Upper lobe of left lung (tissue), 6 donors: ENCODE measurements around the gene PI16. TPM values are rescaled to one million over a fixed set of nuclear protein-coding genes. Genes with fewer than 3 reads are reported as not detected.

Experiments used
- ATAC-seq, 2 donors: fragments of 200-7000 bp; cut with Tn5 transposase; one replicate each; pipeline ENCODE4 v1.9.1; 2022; ENCODE audit warnings: mild to moderate bottlenecking in 2 of 2, moderate library complexity in 2 of 2; ENCODE audit not compliant: low FRiP score in 2 of 2
- DNase-seq, 2 donors: peaks; one replicate each; pipeline ENCODE4 v3.0.0-alpha.2; 2019 to 2020
- H3K27ac ChIP-seq, 4 donors: fragments of 200-600 bp; sonication (generic); one replicate each; pipeline ENCODE4 v1.5.1; 2016 to 2019
- H3K27me3 ChIP-seq, 4 donors: fragments of 200-600 bp; sonication (generic); one replicate each; pipeline ENCODE4 v1.5.1; 2017 to 2019
- H3K36me3 ChIP-seq, 4 donors: fragments of 200-600 bp; sonication (generic); one replicate each; pipeline ENCODE4 v1.5.1; 2016 to 2019
- H3K4me1 ChIP-seq, 4 donors: fragments of 200-600 bp; sonication (generic); one replicate each; pipeline ENCODE4 v1.5.1; 2018 to 2019
- H3K4me3 ChIP-seq, 4 donors: fragments of 200-600 bp; sonication (generic); one replicate each; pipeline ENCODE4 v1.5.1; 2017 to 2019; ENCODE audit warnings: mild to moderate bottlenecking in 2 of 4, moderate library complexity in 1 of 4
- H3K9me3 ChIP-seq, 4 donors: fragments of 200-600 bp; sonication (generic); one replicate each; pipeline ENCODE4 v1.5.1; 2018 to 2019
- EP300 ChIP-seq, 4 donors: sonication (generic); formaldehyde crosslinking; IDR thresholded peaks; one replicate each; pipeline ENCODE4 v1.5.1; 2017; ENCODE audit warnings: antibody characterized with exemption in 4 of 4, control low read depth in 2 of 4
- POLR2A ChIP-seq, 4 donors: fragments of 450-650 bp; IDR thresholded peaks; one replicate each; pipeline ENCODE4 v1.5.1; 2016 to 2017; ENCODE audit warnings: antibody characterized with exemption in 4 of 4, mild to moderate bottlenecking in 2 of 4
- POLR2AphosphoS5 ChIP-seq, 2 donors: sonication (generic); formaldehyde crosslinking; IDR thresholded peaks; one replicate each; pipeline ENCODE4 v1.5.1; 2017; ENCODE audit warnings: antibody characterized with exemption in 2 of 2
- WGBS, 2 donors: methylation state at CpG; one replicate each; pipeline ENCODE4 v1.1.5; 2017 to 2018; 5-methylcytosine and 5-hydroxymethylcytosine counted together
- total RNA-seq, 6 donors: library from RNA; depleted of rRNA in 4 of 6; stranded (reverse); fragments of >200 nt in 4 of 6; gene quantifications; one replicate each; pipeline versions ENCODE4 v1.1.0 to v1.2.1, GENCODE V29; 2016 to 2021
- TF ChIP-seq, protein P1 (sequence below), 6 experiments: fragments of 450-650 bp in 4 of 6; fragments of 200-600 bp in 2 of 6; sonication (generic) in 2 of 6; IDR thresholded peaks; one replicate each; pipeline ENCODE4 v1.5.1; 2016 to 2019; ENCODE audit warnings: antibody characterized with exemption in 6 of 6
- donor health status: DM: no; HTN: no; CAD: no; lungs with moderate emphysema.
- donor health status: DM: no; HTN: yes; CAD: no; lungs with severe emphysema.

PI16 gene
- total RNA-seq, 6 donors from 2014 or later: 0.44 to 78.9 (median 4.7) TPM; not detected in 1

GRCh38 chr6:36962874-36963273 is 8.3 kb downstream of the PI16 start:
- Histone ChIP-seq H3K9me3 (no peaks in the 10 kb centered on the region), H3K4me1 (peaks cover 17 to 40% (median 22%) of the 10 kb centered on the region in 4 donors), H3K27me3 (no peaks in the 10 kb centered on the region), H3K27ac (no peak overlapping the region), H3K4me3 (no peak overlapping the region), H3K36me3 (peaks cover 5 to 14% (median 11%) of the 10 kb centered on the region in 4 donors)
- TF ChIP-seq, protein P1, sequence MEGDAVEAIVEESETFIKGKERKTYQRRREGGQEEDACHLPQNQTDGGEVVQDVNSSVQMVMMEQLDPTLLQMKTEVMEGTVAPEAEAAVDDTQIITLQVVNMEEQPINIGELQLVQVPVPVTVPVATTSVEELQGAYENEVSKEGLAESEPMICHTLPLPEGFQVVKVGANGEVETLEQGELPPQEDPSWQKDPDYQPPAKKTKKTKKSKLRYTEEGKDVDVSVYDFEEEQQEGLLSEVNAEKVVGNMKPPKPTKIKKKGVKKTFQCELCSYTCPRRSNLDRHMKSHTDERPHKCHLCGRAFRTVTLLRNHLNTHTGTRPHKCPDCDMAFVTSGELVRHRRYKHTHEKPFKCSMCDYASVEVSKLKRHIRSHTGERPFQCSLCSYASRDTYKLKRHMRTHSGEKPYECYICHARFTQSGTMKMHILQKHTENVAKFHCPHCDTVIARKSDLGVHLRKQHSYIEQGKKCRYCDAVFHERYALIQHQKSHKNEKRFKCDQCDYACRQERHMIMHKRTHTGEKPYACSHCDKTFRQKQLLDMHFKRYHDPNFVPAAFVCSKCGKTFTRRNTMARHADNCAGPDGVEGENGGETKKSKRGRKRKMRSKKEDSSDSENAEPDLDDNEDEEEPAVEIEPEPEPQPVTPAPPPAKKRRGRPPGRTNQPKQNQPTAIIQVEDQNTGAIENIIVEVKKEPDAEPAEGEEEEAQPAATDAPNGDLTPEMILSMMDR (IDR thresholded peaks at IDR 0.05): no peak
- TF ChIP-seq POLR2A (IDR thresholded peaks at IDR 0.05): no peak
- no peak for TF ChIP-seq POLR2AphosphoS5 (IDR thresholded peaks at IDR 0.05)
- no peak for TF ChIP-seq EP300 (IDR thresholded peaks at IDR 0.05)
- DNase-seq (peak in 1 of 2 donors; percentile 74), ATAC-seq (peak in 1 of 2 donors; percentile 62)
- 55 to 70% methylated on average over 10 to 11 of the region's 12 CpGs for WGBS, 2 donors

- TF ChIP-seq, protein P1 (IDR thresholded peaks at IDR 0.05): no peak
- TF ChIP-seq EP300 (IDR thresholded peaks at IDR 0.05) (no peak), POLR2AphosphoS5 (IDR thresholded peaks at IDR 0.05) (no peak), POLR2A (IDR thresholded peaks at IDR 0.05) (no peak)
- DNase-seq (peak in 1 of 2 donors; percentile 67), ATAC-seq (peak in 1 of 2 donors; percentile 25)
- Histone ChIP-seq H3K27me3 (no peaks in the 10 kb centered on the region), H3K36me3 (peaks cover 11 to 22% (median 18%) of the 10 kb centered on the region in 4 donors), H3K4me3 (no peak overlapping the region), H3K27ac (peak overlapping the region in 1 of 4 donors; percentile 40), H3K4me1 (peaks cover 17 to 47% (median 22%) of the 10 kb centered on the region in 4 donors), H3K9me3 (no peaks in the 10 kb centered on the region)
- 63 to 100% methylated on average over 5 to 9 of the region's 11 CpGs for WGBS, 2 donors
Measured at GRCh38 chr6:36963451-36964290, 9.1 kb downstream of the PI16 start.

DNA sequence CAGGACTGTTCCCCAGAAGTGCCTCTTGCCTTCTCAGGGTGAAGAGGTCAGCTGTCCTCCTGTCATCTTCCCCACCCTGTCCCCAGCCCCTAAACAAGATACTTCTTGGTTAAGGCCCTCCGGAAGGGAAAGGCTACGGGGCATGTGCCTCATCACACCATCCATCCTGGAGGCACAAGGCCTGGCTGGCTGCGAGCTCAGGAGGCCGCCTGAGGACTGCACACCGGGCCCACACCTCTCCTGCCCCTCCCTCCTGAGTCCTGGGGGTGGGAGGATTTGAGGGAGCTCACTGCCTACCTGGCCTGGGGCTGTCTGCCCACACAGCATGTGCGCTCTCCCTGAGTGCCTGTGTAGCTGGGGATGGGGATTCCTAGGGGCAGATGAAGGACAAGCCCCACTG is 9.8 kb downstream of the PI16 start:
- no peaks in the 10 kb centered on the region for H3K27me3 ChIP-seq
- peaks cover 17 to 29% (median 25%) of the 10 kb centered on the region in 4 donors for H3K36me3 ChIP-seq
- no peaks in the 10 kb centered on the region for H3K9me3 ChIP-seq
- DNase-seq: no peak
- TF ChIP-seq EP300 (IDR thresholded peaks at IDR 0.05) (no peak), POLR2AphosphoS5 (IDR thresholded peaks at IDR 0.05) (no peak), POLR2A (IDR thresholded peaks at IDR 0.05) (no peak)
- TF ChIP-seq, protein P1 (IDR thresholded peaks at IDR 0.05): no peak
- H3K27ac ChIP-seq: peak overlapping the region in 1 of 4 donors; percentile 40
- ATAC-seq: no peak
- peaks cover 17 to 51% (median 24%) of the 10 kb centered on the region in 4 donors for H3K4me1 ChIP-seq
- WGBS, 2 donors: 75 to 100% methylated on average over 1 to 5 of the region's 6 CpGs
- no peak overlapping the region for H3K4me3 ChIP-seq

DNA sequence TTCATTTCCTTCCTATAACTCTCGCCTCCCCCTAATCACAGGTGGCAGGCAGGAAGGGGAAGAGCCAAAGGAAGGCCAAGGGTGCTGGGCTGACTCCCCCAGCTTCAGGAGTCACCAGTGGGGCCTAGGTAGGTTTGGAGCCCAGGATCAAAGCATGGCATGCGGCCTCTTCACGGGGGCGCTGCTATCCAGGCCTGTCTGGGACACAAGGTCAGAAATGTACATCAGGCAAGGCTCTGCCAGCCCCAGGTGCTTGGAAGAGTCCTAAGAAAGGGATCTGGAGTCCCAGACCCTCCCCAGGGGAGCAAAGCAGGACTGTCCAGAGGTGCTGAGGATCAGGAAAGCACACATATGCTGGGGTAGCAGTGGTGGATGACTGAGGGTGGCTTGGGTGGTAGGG is 10.4 kb downstream of the PI16 start:
- no peaks in the 10 kb centered on the region for H3K9me3 ChIP-seq
- H3K27me3 ChIP-seq: no peaks in the 10 kb centered on the region
- peaks cover 22 to 35% (median 31%) of the 10 kb centered on the region in 4 donors for H3K36me3 ChIP-seq
- peak overlapping the region in 1 of 4 donors; percentile 40 for H3K27ac ChIP-seq
- TF ChIP-seq EP300 (IDR thresholded peaks at IDR 0.05): no peak
- TF ChIP-seq POLR2A (IDR thresholded peaks at IDR 0.05): no peak
- TF ChIP-seq, protein P1 (IDR thresholded peaks at IDR 0.05): no peak
- no peak for TF ChIP-seq POLR2AphosphoS5 (IDR thresholded peaks at IDR 0.05)
- 63 to 75% methylated on average over 1 to 4 of the region's 4 CpGs for WGBS, 2 donors
- ATAC-seq: no peak
- no peak for DNase-seq
- H3K4me3 ChIP-seq: no peak overlapping the region
- peaks cover 17 to 52% (median 26%) of the 10 kb centered on the region in 4 donors for H3K4me1 ChIP-seq
